Astrocyte of the cerebellum (primary cell): ENCODE data around the gene SH3D21.

Source experiments
- DNase-seq: peaks from one replicate; pipeline ENCODE4 v3.0.0-alpha.2; 2011; ENCODE audit warnings: low read depth
- H3K4me3 ChIP-seq: 2 replicates; pipeline ENCODE4 v1.5.1; 2011; ENCODE audit warnings: mild to moderate bottlenecking, low read depth, low read length, moderate library complexity
- CTCF ChIP-seq: IDR thresholded peaks from 2 replicates; pipeline ENCODE4 v1.5.1; 2012; ENCODE audit warnings: low read length, low read depth, moderate library complexity, mild to moderate bottlenecking; ENCODE audit errors: missing control alignments
- in situ Hi-C: cut with HindIII; loops from 2 replicates; pipeline ENCODE4 v1.10.0; 2017; ENCODE audit warnings: low sequenced_read_pairs

SH3D21 gene

DNA sequence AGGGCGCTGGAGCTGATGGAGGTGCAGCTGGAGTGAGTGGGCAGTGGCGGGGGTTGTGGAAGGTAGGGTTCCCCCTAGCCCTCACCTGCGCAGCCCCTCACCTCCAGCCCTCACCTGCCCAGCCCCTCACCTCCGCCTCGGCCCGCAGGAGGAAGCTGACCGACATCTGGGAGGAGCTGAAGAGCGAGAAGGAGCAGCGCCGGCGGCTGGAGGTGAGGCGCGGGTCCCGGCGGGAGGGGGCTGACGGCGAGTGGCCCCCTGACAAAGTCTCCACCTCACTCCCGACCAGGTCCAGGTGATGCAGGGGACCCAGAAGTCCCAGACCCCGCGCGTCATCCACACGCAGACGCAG is 14.6 kb downstream of the SH3D21 start:
- DNase-seq = no peak
- peak overlapping the region; percentile 86 for H3K4me3 ChIP-seq
- TF ChIP-seq CTCF = no peak
- in situ Hi-C loops = no loop called here

GRCh38 chr1:36321119-36321951 is 15.2 kb downstream of the SH3D21 start:
- in situ Hi-C loops = no loop called here
- TF ChIP-seq CTCF = no peak
- DNase-seq = peak; percentile 54
- H3K4me3 ChIP-seq = peak overlapping the region; percentile 86

DNA sequence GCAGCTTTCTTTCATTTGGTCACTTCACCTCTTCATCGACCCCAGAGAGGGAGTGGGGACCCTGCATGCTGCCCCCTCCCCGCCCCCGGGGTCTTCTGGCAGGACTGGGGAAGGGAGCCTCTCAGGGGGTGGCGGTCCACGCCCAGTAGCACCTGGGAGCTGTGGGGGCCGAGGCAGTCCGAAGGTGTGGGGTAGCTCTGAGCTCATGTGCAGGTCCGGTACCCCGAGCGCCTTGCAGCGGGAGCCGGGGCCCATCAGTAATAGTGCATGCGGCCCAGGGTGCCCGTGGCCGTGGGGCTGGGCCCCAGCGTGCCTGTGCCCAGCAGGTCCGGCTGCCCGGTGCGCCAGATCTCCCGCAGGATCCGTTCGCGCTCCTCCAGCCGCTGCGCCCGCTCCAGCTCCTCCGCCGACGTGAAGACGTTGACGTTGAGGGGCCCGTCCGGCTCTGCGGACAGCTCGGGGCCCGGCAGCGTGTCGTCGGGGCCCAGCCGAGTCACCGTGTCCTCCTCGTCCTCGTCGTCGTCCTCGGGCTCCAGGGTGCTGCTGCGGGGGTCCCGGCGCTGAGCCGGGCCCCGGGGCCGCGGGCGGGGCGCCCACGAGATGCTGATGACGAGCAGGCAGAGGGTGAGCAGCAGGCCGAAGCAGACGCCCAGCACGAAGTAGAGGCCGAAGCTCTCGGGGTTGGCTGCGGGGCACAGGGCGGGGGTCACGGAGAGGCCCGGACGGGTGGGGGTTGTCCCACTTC is 16.0 kb downstream of the SH3D21 start:
- no peak for TF ChIP-seq CTCF
- in situ Hi-C loops = no loop called here
- peak overlapping the region; percentile 86 for H3K4me3 ChIP-seq
- DNase-seq = no peak

DNA sequence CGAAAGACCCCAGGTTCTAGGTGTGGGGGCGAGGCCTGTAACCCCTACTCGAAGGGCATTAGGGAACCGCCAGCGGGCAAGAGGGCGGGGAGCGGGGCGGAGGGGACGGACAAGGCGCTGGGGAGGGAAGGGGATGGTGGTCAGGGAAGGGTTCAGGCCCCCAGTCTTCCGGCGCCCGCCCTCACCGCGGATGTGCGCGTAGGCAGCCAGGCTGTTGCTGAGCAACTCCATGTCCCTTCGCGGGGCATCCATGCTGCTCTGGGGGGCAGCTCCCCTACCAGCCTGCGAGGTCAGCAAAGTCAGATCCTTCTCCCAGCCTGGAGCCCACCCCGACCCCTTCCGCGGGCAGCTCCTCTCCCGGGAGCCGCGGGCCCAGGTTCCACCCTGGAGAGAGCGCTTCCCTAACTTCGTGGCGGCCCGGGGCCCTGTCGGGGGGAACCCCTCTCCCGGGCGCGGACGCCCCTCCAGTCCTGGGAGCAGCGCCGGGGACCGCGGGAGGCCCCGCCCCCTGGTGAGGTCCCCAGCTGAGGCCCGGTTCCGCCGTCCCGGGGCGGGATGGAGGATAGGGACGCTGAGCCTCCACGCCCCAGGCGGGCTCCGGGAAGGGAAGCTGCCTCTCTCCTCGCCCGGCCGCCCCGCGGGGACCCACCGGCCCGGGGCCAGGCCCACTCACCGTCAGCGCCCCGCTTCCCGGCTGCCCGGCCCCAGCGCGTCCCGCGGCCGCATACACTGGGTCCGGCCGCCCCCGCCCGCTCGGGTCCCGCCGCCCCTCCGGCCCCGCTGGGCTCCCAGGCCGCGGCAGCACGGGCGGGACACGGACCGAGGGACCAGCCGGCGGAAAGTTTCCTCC is 16.8 kb downstream of the SH3D21 start:
- peak overlapping the region; percentile 86 for H3K4me3 ChIP-seq
- TF ChIP-seq CTCF = no peak
- DNase-seq = no peak
- in situ Hi-C loops = no loop called here

DNA sequence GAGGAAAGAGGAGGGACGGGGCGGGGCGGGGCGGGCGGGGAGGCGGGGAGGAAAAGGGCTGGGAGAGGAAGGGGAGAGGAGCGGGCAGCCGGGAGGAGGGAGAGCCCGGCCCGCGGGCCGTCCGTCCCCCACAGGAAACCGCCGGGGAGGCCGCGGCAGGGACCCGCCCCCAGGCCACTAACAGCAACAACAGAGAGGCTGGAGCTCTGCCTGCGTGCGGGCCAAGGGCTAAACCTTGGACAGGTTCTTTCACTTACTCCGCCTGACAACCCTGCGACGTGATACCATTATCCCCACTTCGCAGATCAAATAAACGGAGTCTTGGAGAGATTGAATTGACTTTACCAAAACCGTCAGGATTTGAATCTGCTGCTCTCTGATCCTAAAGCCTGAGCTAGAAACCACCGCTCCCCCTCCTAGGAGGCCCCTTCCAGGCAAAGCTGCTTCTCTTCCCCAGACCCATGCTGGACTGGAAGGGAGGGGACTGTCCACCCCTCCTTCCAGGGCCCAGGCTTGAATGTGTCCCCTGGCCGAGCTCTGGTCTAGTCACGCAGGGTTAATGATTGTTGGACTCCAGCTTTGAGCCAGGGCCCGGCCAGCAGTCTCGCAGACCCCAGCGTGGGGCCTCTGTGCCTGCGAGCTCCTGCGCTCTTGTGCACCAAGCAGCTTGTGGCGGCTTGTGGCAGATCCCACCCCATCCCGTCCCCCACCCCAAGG is 17.6 kb downstream of the SH3D21 start, which contains the start of gene EVA1B:
Gene EVA1B (minus strand): TSS at position 10 of the 717 bp plus-strand sequence. CDS start 608 bp downstream, outside the sequence.
- TF ChIP-seq CTCF = no peak
- H3K4me3 ChIP-seq = peak within 1 kb of the TSS; percentile 86
- peak; percentile 16 for DNase-seq
- in situ Hi-C loops = no loop called here

- no peak for DNase-seq
- no peak overlapping the region for H3K4me3 ChIP-seq
- TF ChIP-seq CTCF = no peak
- in situ Hi-C loops = no loop called here
Measured at GRCh38 chr1:36324353-36324703, 18.2 kb downstream of the SH3D21 start.
